LoVo (cell line): ENCODE measurements around the gene GRM5.
A peak's percentile ranks its signal among the peaks of the same experiment; 100 is the strongest.
"Not testable (repeated sequence)": the region's sequence is repeated elsewhere in the genome, so short reads cannot be mapped to it uniquely, and the experiment has no call there.

ENCODE experiments used
- DNase-seq: peaks from one replicate; pipeline ENCODE4 v3.0.0-alpha.2; 2016; ENCODE audit warnings: low spot score

The GRM5 gene

GRCh38 chr11:88494848-88495247, 570.9 kb downstream of the GRM5 start:
- DNase-seq, result no peak

GRCh38 chr11:88491674-88492073, 574.1 kb downstream of the GRM5 start:
- no peak for DNase-seq

GRCh38 chr11:88489030-88489429, 576.8 kb downstream of the GRM5 start:
- no peak for DNase-seq

GRCh38 chr11:88487646-88488045, 578.1 kb downstream of the GRM5 start:
- no peak for DNase-seq

- DNase-seq, result peak; percentile 44
These were observed 580.7 kb downstream of the GRM5 start for GRCh38 chr11:88484873-88485621.

GRCh38 chr11:88482871-88483301, 582.9 kb downstream of the GRM5 start:
- DNase-seq, result no peak

- peak; percentile 9 for DNase-seq
These were observed 585.6 kb downstream of the GRM5 start for GRCh38 chr11:88480223-88480622.

- DNase-seq, result no peak
These were observed 587.5 kb downstream of the GRM5 start for GRCh38 chr11:88478136-88478815.

- no peak for DNase-seq
These were observed 589.8 kb downstream of the GRM5 start for GRCh38 chr11:88475991-88476418.

- no peak for DNase-seq
These were observed 591.1 kb downstream of the GRM5 start for GRCh38 chr11:88474655-88475054.

GRCh38 chr11:88469561-88470225, 596.1 kb downstream of the GRM5 start:
- DNase-seq, result no peak

GRCh38 chr11:88464528-88464927, 601.3 kb downstream of the GRM5 start:
- DNase-seq, result no peak

- not testable (repeated sequence) for DNase-seq
These were observed 602.5 kb downstream of the GRM5 start for GRCh38 chr11:88463301-88463700.

GRCh38 chr11:88458047-88458446, 607.7 kb downstream of the GRM5 start:
- not testable (repeated sequence) for DNase-seq

GRCh38 chr11:88455974-88456373, 609.8 kb downstream of the GRM5 start:
- no peak for DNase-seq

GRCh38 chr11:88454881-88455280, 610.9 kb downstream of the GRM5 start:
- DNase-seq, result no peak
